Subcutaneous abdominal adipose tissue (tissue), 5 donors: ENCODE results near the gene HAX1.

Source experiments
- H3K27ac ChIP-seq: one replicate; pipeline ENCODE4 v1.7.0; 2013; ENCODE audit warnings: low read depth, mild to moderate bottlenecking, inconsistent platforms, low read length, moderate library complexity
- H3K27me3 ChIP-seq, 5 donors: one replicate each; pipeline ENCODE4 v1.7.0; 2013; ENCODE audit warnings: low read length in 5 of 5, inconsistent platforms in 1 of 5; ENCODE audit not compliant: control insufficient read depth in 5 of 5, insufficient read depth in 4 of 5
- H3K36me3 ChIP-seq, 5 donors: one replicate each; pipeline ENCODE4 v1.7.0; 2013; ENCODE audit warnings: low read length in 5 of 5; ENCODE audit not compliant: control insufficient read depth in 5 of 5, insufficient read depth in 5 of 5
- H3K4me1 ChIP-seq, 5 donors: one replicate each; pipeline ENCODE4 v1.7.0; 2013; ENCODE audit warnings: low read length in 5 of 5, mild to moderate bottlenecking in 3 of 5, moderate library complexity in 1 of 5; ENCODE audit not compliant: control insufficient read depth in 5 of 5, insufficient read depth in 5 of 5
- H3K4me3 ChIP-seq, 5 donors: one replicate each; pipeline ENCODE4 v1.7.0; 2013; ENCODE audit warnings: low read length in 5 of 5, low read depth in 1 of 5
- H3K9ac ChIP-seq, 5 donors: one replicate each; pipeline ENCODE4 v1.7.0; 2013; ENCODE audit warnings: low read length in 5 of 5, mild to moderate bottlenecking in 4 of 5, moderate library complexity in 3 of 5
- H3K9me3 ChIP-seq, 5 donors: one replicate each; pipeline ENCODE4 v1.7.0; 2013; ENCODE audit warnings: low read length in 5 of 5; ENCODE audit not compliant: control insufficient read depth in 5 of 5
- donor health status: healthy.
- donor health status: healthy.
- donor health status: healthy.
- donor health status: healthy.
- donor health status: healthy.

The HAX1 gene

DNA sequence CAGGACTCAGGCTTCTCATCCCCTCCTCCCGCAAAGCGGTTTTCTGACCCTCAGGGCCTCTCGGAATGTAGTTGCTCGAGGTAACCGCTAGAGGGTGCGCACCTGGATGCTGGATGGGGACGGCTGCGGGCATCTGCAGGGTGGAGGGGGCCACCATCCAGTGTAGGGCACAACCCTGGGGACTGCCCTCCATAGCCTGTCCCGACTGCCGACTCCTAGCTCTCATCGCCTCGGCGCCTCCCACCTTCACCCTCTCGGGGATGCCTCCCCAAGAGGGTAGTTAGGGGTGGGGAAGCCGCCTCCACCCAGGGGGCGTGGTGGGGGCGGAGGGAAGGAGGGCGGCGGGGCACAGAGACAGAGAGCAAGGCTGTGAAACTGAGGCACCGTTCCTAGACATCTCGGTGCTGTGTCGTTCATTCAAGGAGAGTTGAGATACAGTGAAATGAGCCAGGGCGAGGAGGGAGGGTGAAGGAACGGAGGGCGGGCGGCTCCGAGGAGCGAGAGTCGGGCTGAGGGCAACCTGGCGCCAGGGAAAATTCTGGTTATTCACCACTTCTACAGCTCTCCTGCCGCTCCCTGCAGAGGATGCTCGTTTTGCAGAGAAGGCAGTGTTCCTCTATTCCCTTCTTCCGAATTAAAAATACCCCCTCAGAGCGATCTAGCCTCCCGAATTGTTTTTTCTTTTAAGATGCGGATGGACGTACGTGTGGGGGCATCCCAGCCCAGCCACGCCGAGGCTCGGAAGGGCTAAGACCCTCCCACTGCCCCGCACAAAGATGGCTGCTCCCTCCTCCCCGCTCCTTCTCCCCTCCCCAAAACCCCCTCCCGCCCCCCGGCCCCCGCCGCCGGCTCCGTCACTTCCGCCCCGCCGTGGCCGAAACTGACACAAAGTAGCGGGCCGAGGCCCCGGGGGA, 52.5 kb downstream of the HAX1 start, which contains the start of gene ATP8B2:
Gene ATP8B2 (plus strand): TSS at position 857 of the 914 bp plus-strand sequence. CDS start 2,617 bp downstream, outside the sequence.
- Histone ChIP-seq H3K27ac (peak within 1 kb of the TSS; percentile 76), H3K27me3 (peaks cover 0 to 25% (median 18%) of the 10 kb centered on the region in 5 donors), H3K4me3 (peak within 1 kb of the TSS; percentile 63 to 76 (median 73)), H3K9ac (peak within 1 kb of the TSS in 4 of 5 donors; percentile 36 to 83 (median 73)), H3K4me1 (peaks cover 4 to 47% (median 44%) of the 10 kb centered on the region in 5 donors), H3K9me3 (no peaks in the 10 kb centered on the region), H3K36me3 (no peaks in the 10 kb centered on the region)
